ENCODE measurements around the gene PAX4.

The PAX4 gene

DNA sequence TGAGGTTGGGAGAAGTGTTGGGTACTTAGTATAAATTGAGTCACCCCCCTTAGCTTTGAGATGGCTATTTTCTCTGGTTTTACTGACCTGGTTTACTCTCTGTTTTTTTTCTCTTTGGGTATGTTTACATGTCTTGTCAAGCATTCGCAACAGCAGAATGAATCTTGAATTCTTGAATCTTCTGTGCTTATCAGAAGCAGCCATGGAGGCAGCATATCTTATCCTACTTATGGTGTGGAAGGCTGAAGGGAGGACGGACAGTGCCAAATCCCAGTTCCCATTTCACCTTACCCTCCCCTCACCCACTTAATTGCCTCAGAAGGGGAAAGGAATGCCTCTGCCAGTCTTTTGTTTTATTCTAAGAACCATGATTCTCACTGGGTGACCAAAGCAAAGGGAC lies 37.8 kb upstream of the PAX4 start:
- DNase-seq (ENCODE audit: low read depth), result no peak
- no peak overlapping the region for H3K4me3 ChIP-seq (ENCODE audit: low read depth, low read length)
- TF ChIP-seq, protein P1, sequence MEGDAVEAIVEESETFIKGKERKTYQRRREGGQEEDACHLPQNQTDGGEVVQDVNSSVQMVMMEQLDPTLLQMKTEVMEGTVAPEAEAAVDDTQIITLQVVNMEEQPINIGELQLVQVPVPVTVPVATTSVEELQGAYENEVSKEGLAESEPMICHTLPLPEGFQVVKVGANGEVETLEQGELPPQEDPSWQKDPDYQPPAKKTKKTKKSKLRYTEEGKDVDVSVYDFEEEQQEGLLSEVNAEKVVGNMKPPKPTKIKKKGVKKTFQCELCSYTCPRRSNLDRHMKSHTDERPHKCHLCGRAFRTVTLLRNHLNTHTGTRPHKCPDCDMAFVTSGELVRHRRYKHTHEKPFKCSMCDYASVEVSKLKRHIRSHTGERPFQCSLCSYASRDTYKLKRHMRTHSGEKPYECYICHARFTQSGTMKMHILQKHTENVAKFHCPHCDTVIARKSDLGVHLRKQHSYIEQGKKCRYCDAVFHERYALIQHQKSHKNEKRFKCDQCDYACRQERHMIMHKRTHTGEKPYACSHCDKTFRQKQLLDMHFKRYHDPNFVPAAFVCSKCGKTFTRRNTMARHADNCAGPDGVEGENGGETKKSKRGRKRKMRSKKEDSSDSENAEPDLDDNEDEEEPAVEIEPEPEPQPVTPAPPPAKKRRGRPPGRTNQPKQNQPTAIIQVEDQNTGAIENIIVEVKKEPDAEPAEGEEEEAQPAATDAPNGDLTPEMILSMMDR (IDR thresholded peaks at IDR 0.05; ENCODE audit: insufficient read depth, low read depth, low read length, missing control alignments), result no peak

DNA sequence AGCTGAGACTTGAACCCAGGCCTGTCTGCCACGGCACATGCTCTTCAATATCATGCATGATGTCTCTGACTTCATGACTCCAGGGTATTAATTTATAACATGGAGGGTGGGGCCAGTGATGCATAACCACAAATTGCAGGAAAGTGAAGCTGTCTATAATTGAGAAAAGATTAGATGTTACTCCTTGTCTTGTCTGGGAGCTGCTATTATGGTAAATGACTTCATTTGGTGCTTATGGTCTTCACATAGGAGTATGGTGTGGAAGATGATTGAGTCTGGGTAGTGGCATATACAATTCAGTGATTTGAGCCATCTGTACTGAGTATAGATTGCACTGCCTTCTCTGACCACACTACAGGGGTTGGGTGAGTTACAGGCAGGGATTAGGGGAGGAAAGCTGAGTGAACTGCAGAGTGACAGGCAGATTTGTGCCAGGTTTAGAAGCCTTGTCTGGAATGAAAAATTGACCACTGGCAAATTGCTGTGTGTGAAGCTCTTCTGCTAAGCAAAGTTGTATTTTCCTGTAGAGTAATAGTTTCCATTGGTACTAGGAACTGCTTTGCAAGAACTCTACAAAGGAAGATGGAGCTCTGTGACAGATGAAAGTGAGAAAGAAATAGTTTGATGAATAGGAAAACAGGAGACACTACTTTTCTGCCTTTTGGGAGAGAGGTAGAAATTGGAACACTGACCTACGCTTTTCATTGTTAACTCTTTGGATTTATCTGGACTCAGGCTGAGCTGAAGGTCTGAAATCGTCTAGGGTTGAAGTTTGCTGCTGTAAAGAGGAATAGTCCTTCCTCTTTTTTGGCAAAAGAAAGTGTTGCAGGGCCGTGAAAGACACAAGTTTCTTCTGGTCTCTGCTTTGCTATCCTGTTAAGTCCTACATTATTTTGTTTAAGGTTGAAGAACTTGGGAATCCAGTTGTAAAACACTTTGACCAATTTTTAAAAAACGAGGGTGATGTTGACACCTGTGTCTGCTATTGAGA lies 36.8 kb upstream of the PAX4 start:
- peak overlapping the region; percentile 85 for H3K4me3 ChIP-seq (ENCODE audit: low read depth, low read length)
- TF ChIP-seq, protein P1 (IDR thresholded peaks at IDR 0.05; ENCODE audit: insufficient read depth, low read depth, low read length, missing control alignments), result peak; percentile 3
- peak; percentile 24 for DNase-seq (ENCODE audit: low read depth)

GRCh38 chr7:127653396-127653795 lies 35.5 kb upstream of the PAX4 start:
- TF ChIP-seq, protein P1 (IDR thresholded peaks at IDR 0.05; ENCODE audit: insufficient read depth, low read depth, low read length, missing control alignments), result no peak
- peak overlapping the region; percentile 85 for H3K4me3 ChIP-seq (ENCODE audit: low read depth, low read length)

GRCh38 chr7:127652333-127653248 lies 34.6 kb upstream of the PAX4 start:
- DNase-seq (ENCODE audit: low read depth), result peak; percentile 41
- H3K4me3 ChIP-seq (ENCODE audit: low read depth, low read length), result peak overlapping the region; percentile 85
- TF ChIP-seq, protein P1 (IDR thresholded peaks at IDR 0.05; ENCODE audit: insufficient read depth, low read depth, low read length, missing control alignments), result no peak

More at GRCh38 chr7:127653396-127653795, 35.5 kb upstream of the PAX4 start:
- no peak for DNase-seq (ENCODE audit: low read depth)

- TF ChIP-seq, protein P1 (IDR thresholded peaks at IDR 0.05; ENCODE audit: insufficient read depth, low read depth, low read length, missing control alignments), result no peak
- H3K4me3 ChIP-seq (ENCODE audit: low read depth, low read length), result peak within 1 kb of the TSS; percentile 87
- peak; percentile 99 for DNase-seq (ENCODE audit: low read depth)
These were observed 33.8 kb upstream of the PAX4 start, which contains the start of gene SND1 for GRCh38 chr7:127651556-127652332. Gene SND1 (plus strand): TSS chr7:127652194. CDS start chr7:127652374, 180 bp downstream.

Data from GM12865 (cell line).